K562 (cell line): ENCODE measurements around the gene PCGF6. TPM values are rescaled to one million over a fixed set of nuclear protein-coding genes. Genes with fewer than 3 reads are reported as not detected.

Experiments used
- ATF2 ChIP-seq: sonication (generic); formaldehyde crosslinking; IDR thresholded peaks from 2 replicates; pipeline ENCODE4 v1.8.1; 2022; ENCODE audit warnings: missing genetic modification reagents
- CBFA2T3 ChIP-seq: fragments of 450-650 bp; IDR thresholded peaks from 2 replicates; pipeline ENCODE4 v1.6.1; 2017
- CBX1 ChIP-seq: sonication (generic); IDR thresholded peaks from 2 replicates; pipeline ENCODE4 v1.6.1; 2016; ENCODE audit warnings: antibody characterized with exemption, low read depth, mild to moderate bottlenecking
- CHD2 ChIP-seq: IDR thresholded peaks from 2 replicates; pipeline ENCODE4 v1.6.1; 2011; ENCODE audit warnings: low read depth, low read length
- CREB3L1 ChIP-seq: fragments of 450-650 bp; IDR thresholded peaks from 2 replicates; pipeline ENCODE4 v1.6.1; 2014; ENCODE audit warnings: low read depth, mild to moderate bottlenecking, moderate library complexity, borderline replicate concordance
- DACH1 ChIP-seq: fragments of 450-650 bp; IDR thresholded peaks from 2 replicates; pipeline ENCODE4 v1.6.1; 2018; ENCODE audit not compliant: partially characterized antibody
- ELF1 ChIP-seq: fragments of 200-800 bp; sonication (Bioruptor generic); IDR thresholded peaks from 2 replicates; pipeline ENCODE4 v1.6.1; 2016; ENCODE audit warnings: missing genetic modification characterization, missing compliant biosample characterization
- NFYB ChIP-seq: IDR thresholded peaks from 2 replicates; pipeline ENCODE4 v1.6.1; 2011; ENCODE audit warnings: mild to moderate bottlenecking, moderate library complexity; ENCODE audit not compliant: insufficient read length; ENCODE audit errors: extremely low read depth
- PHB2 ChIP-seq: fragments of 450-650 bp; IDR thresholded peaks from 2 replicates; pipeline ENCODE4 v1.6.1; 2017; ENCODE audit warnings: low read depth
- STAG1 ChIP-seq: sonication (generic); formaldehyde crosslinking; IDR thresholded peaks from 2 replicates; pipeline ENCODE4 v1.5.0; 2020; ENCODE audit warnings: missing genetic modification reagents, borderline replicate concordance
- polyA plus RNA-seq, 8 experiments: library from polyadenylated mRNA; depleted of rRNA in 4 of 8; stranded (reverse) in 5 of 8; unstranded in 3 of 8; fragments of >200 nt; fragmentation: Nextera tagmentation in 2 of 8; fragmentation: Illumina TruSeq in 1 of 8; extraction: Ambion mirVana in 2 of 8; extraction: Trizol in 1 of 8; gene quantifications; 2 replicates each; pipeline versions ENCODE4 v1.2.1 to v1.2.3, GENCODE V29; 2011 to 2014; ENCODE audit warnings: inconsistent platforms in 1 of 8, missing spikeins in 1 of 8
- total RNA-seq, 7 experiments: library from RNA; depleted of rRNA in 6 of 7; stranded (reverse); fragments of >200 nt in 6 of 7; fragmentation: Illumina TruSeq in 2 of 7; extraction: Trizol in 2 of 7; gene quantifications; 2 replicates each; pipeline versions ENCODE4 v1.2.1 to v1.2.3, GENCODE V29; 2011 to 2021; ENCODE audit warnings: low replicate concordance in 1 of 7
- TF ChIP-seq, protein P1 (sequence below): fragments of 450-650 bp; IDR thresholded peaks from 2 replicates; pipeline ENCODE4 v1.6.1; 2016; ENCODE audit warnings: mild to moderate bottlenecking
- TF ChIP-seq, protein P2 (sequence below): fragments of 250-450 bp; sonication (Bioruptor Pico); IDR thresholded peaks from 2 replicates; pipeline ENCODE4 v1.5.0; 2021
- TF ChIP-seq, protein P3 (sequence below): sonication (generic); formaldehyde crosslinking; IDR thresholded peaks from 2 replicates; pipeline ENCODE4 v1.8.0; 2022; ENCODE audit warnings: missing genetic modification reagents, mild to moderate bottlenecking, borderline replicate concordance
- TF ChIP-seq, protein P4 (sequence below): fragments of 250-450 bp; sonication (Bioruptor Pico); IDR thresholded peaks from 2 replicates; pipeline ENCODE4 v1.8.0; 2022; ENCODE audit warnings: moderate library complexity, mild to moderate bottlenecking, inconsistent platforms
- TF ChIP-seq, protein P5 (sequence below), 2 experiments: IDR thresholded peaks; 2 replicates each; pipeline ENCODE4 v1.6.1; 2012; ENCODE audit warnings: improper control_type of control experiment in 2 of 2, low read depth in 2 of 2, low read length in 2 of 2, borderline replicate concordance in 1 of 2

Gene PCGF6
- total and polyA plus RNA-seq, 9 of the 15 experiments (the other 6 are each of a cell fraction or from before 2014, with no cell fraction given): 8.4 to 24.6 (median 20.6) TPM

GRCh38 chr10:103367379-103367781, 16.4 kb upstream of the PCGF6 start (continued):
- TF ChIP-seq CREB3L1: no peak
- TF ChIP-seq DACH1: no peak
- TF ChIP-seq, protein P1, sequence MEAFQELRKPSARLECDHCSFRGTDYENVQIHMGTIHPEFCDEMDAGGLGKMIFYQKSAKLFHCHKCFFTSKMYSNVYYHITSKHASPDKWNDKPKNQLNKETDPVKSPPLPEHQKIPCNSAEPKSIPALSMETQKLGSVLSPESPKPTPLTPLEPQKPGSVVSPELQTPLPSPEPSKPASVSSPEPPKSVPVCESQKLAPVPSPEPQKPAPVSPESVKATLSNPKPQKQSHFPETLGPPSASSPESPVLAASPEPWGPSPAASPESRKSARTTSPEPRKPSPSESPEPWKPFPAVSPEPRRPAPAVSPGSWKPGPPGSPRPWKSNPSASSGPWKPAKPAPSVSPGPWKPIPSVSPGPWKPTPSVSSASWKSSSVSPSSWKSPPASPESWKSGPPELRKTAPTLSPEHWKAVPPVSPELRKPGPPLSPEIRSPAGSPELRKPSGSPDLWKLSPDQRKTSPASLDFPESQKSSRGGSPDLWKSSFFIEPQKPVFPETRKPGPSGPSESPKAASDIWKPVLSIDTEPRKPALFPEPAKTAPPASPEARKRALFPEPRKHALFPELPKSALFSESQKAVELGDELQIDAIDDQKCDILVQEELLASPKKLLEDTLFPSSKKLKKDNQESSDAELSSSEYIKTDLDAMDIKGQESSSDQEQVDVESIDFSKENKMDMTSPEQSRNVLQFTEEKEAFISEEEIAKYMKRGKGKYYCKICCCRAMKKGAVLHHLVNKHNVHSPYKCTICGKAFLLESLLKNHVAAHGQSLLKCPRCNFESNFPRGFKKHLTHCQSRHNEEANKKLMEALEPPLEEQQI: no peak
- no peak for TF ChIP-seq PHB2
- TF ChIP-seq, protein P2, sequence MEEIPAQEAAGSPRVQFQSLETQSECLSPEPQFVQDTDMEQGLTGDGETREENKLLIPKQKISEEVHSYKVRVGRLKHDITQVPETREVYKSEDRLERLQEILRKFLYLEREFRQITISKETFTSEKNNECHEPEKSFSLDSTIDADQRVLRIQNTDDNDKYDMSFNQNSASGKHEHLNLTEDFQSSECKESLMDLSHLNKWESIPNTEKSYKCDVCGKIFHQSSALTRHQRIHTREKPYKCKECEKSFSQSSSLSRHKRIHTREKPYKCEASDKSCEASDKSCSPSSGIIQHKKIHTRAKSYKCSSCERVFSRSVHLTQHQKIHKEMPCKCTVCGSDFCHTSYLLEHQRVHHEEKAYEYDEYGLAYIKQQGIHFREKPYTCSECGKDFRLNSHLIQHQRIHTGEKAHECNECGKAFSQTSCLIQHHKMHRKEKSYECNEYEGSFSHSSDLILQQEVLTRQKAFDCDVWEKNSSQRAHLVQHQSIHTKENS (CRISPR knock-in tag): no peak
- no peak for TF ChIP-seq NFYB
- no peak for TF ChIP-seq CBX1
- no peak for TF ChIP-seq CHD2
- TF ChIP-seq STAG1 (CRISPR knock-in tag): no peak
- no peak for TF ChIP-seq ATF2 (CRISPR knock-in tag)
- TF ChIP-seq, protein P3, sequence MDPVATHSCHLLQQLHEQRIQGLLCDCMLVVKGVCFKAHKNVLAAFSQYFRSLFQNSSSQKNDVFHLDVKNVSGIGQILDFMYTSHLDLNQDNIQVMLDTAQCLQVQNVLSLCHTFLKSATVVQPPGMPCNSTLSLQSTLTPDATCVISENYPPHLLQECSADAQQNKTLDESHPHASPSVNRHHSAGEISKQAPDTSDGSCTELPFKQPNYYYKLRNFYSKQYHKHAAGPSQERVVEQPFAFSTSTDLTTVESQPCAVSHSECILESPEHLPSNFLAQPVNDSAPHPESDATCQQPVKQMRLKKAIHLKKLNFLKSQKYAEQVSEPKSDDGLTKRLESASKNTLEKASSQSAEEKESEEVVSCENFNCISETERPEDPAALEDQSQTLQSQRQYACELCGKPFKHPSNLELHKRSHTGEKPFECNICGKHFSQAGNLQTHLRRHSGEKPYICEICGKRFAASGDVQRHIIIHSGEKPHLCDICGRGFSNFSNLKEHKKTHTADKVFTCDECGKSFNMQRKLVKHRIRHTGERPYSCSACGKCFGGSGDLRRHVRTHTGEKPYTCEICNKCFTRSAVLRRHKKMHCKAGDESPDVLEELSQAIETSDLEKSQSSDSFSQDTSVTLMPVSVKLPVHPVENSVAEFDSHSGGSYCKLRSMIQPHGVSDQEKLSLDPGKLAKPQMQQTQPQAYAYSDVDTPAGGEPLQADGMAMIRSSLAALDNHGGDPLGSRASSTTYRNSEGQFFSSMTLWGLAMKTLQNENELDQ (CRISPR knock-in tag): no peak
- no peak for TF ChIP-seq ELF1 (tag)
- TF ChIP-seq, protein P4, sequence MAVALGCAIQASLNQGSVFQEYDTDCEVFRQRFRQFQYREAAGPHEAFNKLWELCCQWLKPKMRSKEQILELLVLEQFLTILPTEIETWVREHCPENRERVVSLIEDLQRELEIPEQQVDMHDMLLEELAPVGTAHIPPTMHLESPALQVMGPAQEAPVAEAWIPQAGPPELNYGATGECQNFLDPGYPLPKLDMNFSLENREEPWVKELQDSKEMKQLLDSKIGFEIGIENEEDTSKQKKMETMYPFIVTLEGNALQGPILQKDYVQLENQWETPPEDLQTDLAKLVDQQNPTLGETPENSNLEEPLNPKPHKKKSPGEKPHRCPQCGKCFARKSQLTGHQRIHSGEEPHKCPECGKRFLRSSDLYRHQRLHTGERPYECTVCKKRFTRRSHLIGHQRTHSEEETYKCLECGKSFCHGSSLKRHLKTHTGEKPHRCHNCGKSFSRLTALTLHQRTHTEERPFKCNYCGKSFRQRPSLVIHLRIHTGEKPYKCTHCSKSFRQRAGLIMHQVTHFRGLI (CRISPR knock-in tag): no peak
- no peak for TF ChIP-seq CBFA2T3
- TF ChIP-seq, protein P5, sequence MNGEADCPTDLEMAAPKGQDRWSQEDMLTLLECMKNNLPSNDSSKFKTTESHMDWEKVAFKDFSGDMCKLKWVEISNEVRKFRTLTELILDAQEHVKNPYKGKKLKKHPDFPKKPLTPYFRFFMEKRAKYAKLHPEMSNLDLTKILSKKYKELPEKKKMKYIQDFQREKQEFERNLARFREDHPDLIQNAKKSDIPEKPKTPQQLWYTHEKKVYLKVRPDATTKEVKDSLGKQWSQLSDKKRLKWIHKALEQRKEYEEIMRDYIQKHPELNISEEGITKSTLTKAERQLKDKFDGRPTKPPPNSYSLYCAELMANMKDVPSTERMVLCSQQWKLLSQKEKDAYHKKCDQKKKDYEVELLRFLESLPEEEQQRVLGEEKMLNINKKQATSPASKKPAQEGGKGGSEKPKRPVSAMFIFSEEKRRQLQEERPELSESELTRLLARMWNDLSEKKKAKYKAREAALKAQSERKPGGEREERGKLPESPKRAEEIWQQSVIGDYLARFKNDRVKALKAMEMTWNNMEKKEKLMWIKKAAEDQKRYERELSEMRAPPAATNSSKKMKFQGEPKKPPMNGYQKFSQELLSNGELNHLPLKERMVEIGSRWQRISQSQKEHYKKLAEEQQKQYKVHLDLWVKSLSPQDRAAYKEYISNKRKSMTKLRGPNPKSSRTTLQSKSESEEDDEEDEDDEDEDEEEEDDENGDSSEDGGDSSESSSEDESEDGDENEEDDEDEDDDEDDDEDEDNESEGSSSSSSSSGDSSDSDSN (IDR thresholded peaks at IDR 0.05; ENCODE audit: borderline replicate concordance in 1 of 2, low read depth in 2 of 2, low read length in 2 of 2): no peak
